Measurements from ENCODE around the gene EFTUD2. TPM values are rescaled to one million over a fixed set of nuclear protein-coding genes. Genes with fewer than 3 reads are reported as not detected.
A peak's percentile ranks its signal among the peaks of the same experiment; 100 is the strongest.
"Not testable (repeated sequence)": the region's sequence is repeated elsewhere in the genome, so short reads cannot be mapped to it uniquely, and the experiment has no call there.

Gene EFTUD2
- 90.2 and 90.8 TPM in 2 replicates for total RNA-seq (2014; rRNA removed; shearing (Covaris generic))

DNA sequence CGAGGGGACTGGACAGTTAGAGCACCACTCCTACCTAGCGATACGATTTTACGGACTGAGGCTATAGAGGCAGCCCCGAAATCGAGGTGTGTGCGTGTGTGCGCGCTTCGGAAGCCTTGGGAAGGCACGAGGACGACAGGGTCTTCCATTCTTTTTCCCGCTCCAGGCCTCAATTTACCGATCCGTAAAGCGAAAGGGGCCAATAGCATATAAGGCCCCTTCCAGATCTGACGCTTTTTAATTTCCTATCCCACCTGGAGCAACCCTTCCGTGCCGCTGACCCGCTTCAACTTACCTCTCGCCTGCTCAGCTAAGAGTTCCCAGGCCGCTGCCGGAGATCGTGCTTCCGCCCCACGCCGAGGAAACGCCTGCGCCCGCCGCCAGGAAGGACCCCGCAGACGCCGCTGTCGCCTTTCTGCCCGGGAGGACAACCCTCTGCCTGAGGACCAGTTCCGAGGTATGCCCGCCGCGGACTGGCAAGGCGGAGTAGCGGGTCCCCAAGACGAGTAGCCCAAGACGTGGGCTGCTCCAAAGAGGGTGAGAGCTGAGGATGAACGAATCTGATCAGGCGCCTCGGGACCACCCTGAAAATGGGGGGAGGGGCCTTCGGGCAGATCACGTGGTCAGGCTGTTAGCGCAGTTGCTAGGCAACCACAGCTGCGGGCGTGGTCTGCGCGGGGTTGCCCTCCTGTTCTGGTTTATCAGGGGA, at the start of gene EFTUD2:
EFTUD2 (minus strand) TSS at position 372 of the 709 bp plus-strand sequence. CDS start 4,924 bp downstream, outside the sequence.
- DNase-seq (ENCODE audit: low read depth) = peak; percentile 82

DNA sequence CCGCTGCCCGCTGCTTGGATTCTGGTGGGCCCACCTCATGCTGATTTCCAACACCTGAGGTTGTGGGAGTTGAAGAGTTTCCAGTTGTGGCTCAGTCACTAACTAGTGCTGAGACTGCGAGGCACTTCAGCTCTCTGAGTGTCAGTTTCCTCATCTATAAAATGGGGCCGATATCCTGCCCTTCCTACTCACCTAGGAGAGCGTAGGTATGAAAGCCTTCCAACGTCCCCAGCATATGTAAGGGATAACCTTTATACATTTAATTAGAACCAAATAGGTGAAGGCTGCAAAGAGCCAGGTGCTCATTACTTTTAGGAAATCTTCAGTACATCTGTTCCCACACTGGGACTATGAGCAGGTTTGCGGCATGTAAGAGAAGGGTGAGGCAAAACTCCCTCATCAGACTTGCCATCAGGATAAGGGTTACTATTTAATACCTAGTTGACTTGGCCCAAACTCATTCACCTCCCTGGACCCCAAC, 49.1 kb upstream of the EFTUD2 start:
- no peak for DNase-seq (ENCODE audit: low read depth)

DNA sequence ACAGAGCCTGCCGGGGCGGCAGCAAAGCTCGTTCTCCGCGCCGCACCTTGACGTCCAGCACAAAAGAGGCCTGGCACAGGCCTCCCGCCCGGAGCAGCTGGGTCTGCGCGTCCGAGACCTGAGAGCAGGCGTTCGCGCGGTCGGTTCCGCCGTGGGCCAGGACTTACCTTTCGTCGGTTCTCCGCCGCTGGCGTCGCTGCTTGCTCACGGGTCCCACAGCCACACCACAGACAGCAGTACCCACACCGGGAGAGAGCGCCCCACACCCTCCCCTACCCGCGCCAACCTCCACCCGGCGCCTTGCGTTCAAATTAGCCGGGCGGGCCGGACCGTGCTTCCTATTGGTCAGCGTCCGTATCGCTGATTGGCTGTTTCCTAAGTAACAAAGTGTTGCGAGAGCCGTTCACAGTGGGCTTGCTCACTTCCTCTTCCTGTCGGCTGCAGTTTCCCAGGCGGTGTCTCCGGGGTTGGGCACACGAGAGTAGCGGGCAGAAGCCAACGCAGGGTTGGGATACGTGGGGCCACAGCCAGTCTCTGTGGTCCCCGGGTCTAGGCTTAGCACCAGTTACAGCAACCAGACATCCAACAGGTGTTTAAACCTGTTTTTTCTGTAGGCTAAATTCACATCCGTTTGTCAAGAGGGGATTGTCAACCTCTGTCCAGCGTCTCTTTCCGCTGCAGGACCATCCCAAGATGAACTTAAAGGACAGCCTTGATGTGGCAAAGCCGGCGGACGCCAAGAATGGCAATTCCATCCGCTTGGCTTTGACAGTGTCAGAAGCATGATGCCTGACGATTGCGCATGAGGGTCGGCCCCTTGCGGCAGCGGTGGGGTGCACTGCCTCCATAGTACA, 48.4 kb upstream of the EFTUD2 start, which contains the start of gene KIF18B:
KIF18B (minus strand) TSS at position 313 of the 854 bp plus-strand sequence. CDS start 11,429 bp downstream, outside the sequence.
- peak; percentile 95 for DNase-seq (ENCODE audit: low read depth)

DNA sequence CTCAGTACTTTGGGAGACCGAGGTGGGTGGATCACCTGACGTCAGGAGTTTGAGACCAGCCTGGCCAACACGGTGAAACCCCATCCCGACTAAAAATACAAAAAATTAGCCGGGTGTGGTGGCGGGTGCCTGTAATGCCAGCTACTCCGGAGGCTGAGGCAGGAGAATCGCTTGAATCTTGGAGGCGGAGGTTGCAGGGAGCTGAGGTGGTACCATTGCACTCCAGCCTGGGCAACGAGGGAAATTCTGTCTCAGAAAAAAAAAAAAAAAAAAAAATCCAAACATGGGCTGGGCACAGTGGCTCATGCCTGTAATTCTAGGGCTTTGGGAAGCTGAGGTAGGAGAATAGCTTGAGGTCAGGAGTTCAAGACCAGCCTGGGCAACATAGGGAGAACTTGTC, 46.4 kb upstream of the EFTUD2 start:
- not testable (repeated sequence) for DNase-seq (ENCODE audit: low read depth)

DNA sequence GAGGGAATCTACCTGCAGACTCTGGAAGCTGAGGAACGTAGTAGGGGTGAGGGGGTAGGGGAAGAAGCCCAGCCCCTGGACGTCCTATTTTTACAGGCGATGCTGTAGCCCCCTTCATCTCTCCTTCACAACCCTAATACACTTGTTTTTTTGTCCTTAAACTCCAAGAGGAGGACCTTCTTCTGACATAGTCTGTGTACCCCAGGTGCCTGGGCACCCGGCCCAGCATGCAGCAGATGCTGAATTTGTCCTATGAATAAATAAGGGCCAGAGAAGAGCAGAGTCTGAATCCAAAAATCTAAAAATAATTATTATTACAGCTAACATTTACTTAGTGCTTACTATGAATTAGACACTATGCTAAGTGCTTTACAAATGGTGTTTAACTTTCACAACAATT, 43.2 kb upstream of the EFTUD2 start:
- no peak for DNase-seq (ENCODE audit: low read depth)

DNA sequence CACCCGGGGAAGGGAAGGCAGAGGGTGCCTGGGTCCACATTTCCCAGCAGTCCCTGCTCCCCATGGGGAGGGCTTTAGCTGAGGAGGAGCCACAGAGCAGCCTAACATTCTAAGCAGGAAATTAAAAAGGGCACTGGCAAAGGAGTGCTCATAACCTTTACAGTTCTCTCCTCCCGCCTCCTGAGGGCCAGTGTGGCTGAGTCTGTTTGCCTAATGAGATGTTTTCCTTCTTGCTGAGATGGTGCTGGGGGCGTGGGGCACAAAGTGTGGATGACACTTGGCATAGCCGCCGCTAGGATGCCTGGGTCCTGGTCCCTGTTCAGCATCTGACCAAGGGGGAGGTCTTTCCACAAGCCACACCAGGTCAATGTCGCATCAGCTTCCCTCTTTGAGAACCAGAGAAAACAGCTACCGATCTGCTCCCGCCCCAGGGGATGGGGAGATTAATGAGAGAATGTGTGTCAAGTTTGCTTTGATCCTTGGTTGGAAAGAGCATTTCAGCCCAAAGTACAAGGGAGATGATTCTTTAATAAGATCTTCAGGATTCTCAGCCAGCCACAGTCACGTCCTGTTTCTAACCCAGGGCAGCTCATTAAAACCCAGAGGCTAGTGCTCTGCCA, 42.6 kb upstream of the EFTUD2 start:
- DNase-seq (ENCODE audit: low read depth) = peak; percentile 21

DNA sequence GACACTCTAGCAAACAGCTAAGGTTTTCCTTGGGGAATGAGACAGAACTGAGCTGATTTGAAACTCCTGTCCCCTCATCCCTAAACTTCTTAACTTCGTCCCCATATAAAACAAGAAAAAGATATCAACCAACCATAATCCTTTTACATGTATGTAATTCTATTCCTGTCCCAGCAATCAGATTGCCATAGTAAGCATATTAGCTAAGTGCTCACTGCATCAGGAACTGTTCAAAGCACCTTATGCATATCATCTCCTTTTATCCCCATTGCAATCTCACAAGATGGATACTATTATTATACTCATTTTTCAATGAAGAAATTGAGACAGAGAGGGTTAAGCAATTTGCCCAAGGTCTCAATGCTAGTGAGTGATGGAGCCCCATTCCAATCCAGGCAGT, 41.5 kb upstream of the EFTUD2 start:
- no peak for DNase-seq (ENCODE audit: low read depth)

DNA sequence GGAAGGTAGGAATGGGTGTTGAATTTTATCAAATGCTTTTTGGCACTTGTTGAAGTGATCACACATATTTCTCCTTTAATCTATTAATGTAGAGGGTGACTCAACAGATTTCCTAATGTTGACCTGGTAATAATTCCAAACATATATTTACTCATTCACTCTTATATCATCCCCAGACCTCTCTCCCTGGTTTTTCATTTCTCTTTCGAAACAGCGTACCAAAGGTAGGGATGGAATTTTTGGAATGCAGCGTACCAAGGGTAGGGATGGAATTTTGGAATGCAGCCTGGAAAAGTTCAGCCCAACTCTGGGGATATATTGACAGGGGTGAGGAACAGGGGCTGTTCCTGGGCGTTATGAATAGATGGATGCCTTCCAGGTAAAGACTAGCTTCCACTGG, 41.1 kb upstream of the EFTUD2 start:
- no peak for DNase-seq (ENCODE audit: low read depth)

DNA sequence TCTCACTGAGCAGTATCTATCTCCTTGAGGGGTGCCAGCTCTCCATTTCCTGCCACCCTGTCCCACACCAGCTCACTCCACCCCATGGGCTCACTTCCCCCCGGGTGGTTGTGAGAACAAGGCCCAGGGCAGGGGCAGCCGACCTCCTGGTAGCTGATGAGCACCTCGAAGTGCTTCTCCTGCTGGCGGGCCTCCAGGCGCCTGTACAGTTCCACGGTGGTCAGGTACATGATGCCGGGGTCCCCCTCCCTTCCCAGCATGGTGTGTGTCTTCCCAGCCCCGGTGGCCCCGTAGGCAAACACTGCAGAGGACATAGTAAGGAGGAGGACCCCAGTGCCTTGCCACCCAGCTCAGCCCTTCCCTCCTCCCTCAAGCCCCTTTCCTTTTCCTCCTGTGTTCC, 35.9 kb upstream of the EFTUD2 start:
- no peak for DNase-seq (ENCODE audit: low read depth)

DNA sequence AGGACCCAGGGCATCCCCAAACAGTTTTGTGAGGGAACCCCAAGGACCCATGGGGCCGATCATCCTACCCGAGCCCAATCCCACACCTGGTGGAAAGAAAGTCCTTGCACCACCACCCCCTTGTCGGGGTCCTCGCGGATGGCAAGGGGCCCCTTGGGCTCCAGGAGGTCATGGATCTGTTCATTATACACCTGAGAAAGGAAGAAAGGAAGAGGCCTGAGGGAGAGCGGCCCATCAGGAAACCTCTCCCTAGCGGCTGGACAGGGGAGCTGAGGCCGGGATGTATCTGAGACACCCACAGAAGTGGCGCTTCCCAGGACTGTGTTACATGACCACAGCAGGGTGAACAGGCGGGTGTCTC, 35.5 kb upstream of the EFTUD2 start:
- no peak for DNase-seq (ENCODE audit: low read depth)

DNA sequence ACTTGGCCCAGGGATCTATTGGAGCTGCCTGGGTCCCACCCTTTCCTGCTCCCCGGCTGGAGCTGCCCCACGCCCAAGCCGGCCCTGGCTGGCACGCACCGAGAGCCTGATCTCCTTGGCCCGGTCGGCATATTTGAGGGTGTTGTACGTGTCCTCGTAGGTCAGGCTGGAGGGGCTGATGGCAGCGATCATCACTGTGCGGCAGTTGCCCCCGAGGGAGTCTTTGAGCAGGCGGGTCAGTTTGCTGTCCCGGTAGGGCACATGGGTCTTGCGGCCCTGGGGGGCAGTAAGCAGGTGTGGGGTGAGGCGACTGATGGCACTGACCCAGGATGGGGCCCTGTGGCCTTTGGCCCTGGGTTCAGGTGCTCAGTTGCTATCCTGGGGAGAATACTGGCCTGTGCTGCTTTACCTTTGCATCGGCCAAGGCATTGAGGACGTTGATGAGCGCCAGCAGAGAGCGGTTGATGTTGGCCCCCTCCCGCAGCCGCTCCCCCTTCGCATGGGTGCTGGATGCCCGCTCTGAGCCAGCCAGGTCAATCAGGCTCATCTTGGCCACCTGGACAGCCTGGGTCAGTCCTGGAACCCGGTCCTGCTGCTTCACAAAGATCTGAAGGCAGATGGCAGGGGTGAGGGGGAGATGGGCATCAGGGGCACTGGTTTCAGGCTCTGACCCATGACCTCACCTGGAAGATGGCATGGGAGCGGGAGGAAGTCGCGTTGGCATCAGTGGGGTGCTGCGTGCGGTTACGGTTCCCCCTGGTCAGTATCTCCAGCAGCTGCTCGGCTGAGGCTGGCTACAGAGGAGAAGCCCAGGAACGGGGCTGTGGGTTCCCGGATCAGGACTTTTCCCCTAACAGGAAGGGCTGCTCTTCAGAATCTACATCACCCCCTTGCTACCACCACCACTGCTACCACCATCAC, 34.8 kb upstream of the EFTUD2 start:
- DNase-seq (ENCODE audit: low read depth) = no peak

DNA sequence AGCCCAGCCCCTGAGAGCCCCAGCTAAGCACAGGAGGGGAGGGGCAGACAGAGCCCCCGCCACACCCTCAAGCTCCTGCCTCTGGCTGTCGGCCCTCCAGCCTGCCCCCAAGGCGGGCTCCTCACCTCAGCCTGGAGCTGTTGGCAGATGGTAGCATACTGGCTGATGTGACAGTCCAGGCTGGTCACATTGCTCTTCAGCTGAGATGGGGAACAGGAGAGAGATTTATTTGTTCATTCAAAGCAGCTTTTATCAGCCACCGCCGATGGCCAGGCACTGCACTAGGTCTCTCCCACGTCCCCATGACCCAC, 33.5 kb upstream of the EFTUD2 start:
- DNase-seq (ENCODE audit: low read depth) = no peak

DNA sequence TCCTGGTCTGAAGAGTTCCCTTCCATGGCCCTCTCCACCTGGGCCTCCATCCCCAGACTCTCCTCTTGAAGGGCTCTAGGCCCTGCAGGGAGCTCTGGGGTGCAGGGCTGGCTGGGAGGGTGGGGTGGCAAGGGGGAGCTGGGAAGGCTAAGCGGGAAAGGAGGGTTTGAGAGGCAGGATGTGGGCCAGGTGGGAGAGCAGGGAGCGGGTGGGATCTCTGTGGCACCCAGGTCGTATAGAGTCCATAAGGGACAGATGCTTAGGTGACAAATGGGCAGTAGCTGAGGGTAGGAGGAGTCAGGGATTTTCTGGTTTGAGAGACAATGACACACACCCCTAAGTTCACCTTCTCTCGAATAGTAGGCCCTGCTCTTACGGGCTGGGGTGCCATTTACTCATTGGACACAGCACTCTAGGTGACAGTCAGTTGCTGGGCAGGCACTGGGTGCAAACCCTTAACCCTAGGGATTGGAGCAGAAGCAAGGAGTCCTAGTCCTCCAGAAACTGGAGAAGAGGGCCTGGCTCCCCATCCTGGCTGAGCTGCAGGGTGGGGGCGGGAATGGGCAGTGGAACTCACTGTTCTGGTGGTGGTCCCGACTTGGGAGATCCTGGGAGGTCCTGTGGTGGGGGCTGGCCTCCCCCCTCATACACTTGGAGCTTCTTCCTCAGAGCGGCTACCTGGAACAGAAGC, 33.0 kb upstream of the EFTUD2 start:
- no peak for DNase-seq (ENCODE audit: low read depth)

DNA sequence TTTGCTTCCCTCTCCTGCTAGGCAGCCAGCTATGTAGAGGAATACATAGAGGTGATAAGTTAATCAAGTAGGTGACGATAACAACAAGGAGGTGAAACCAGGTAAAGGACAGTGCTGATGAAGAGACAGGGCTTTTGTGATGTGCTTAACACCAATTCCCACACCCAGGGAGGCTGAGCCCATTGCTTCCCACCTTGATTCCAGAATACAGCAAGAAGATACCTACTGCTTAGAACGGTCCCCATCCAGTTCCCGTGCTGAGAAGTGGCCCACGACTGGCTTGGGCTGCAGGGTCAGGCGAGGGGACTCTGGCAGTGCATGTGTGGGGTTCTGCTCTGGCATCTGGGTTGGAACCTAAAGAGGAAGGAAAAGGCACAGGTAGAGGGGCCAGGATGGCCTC, 32.1 kb upstream of the EFTUD2 start:
- DNase-seq (ENCODE audit: low read depth) = no peak

DNA sequence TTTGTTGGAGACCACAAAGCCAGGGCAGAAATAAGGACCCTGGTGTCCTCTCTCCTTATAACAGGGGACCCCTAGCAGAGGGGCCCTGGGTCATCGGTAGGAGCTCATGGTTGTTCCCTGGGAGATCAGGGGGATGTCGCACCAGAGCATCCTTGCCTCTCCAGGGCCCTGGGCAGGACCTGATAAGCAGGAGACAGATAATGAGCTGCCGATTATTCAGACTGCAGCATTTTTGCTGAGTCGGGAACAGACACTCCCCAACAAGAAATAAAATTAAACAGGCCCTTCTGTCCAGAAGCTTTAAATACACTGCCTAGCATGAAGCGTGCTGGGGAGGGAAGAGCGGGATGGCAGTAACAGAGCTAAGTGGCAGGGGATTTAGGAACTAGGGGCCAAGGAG, 31.4 kb upstream of the EFTUD2 start:
- DNase-seq (ENCODE audit: low read depth) = no peak

DNA sequence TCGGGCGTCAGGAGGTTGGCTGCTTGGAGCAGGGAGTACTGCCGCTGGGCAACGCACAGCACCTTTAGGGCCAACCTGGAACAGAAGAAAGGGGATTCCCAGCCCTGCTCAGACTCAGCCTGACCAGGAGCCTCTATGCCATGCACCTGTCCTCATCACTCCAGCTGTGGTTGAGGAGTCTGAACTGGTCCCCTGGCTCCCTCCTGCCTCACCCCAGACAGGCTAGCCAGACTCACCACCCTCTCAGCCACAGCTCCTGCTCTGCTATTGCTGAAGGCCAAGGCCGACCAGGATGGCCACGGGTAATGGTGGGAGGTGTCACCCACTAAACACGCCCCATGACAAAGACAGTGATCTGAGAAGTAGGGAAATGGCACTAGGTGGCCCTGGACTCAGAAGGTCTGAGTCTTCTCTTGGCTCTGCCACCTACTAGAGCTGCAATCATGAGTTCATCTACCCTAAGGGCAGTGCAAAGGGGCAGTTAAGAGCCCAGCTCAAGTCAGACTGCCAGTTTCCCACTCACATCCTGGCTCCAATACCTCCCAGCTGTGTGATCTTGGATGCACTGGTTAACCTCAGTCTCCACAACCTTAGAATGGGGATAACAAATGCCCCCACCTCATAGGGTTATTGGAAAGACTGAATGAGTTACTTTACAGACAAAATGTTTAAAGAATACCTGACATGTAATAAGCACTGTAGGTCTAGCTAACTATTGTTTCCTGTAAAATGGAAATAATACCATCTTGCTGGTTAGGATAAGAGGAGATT, 29.9 kb upstream of the EFTUD2 start:
- no peak for DNase-seq (ENCODE audit: low read depth)

DNA sequence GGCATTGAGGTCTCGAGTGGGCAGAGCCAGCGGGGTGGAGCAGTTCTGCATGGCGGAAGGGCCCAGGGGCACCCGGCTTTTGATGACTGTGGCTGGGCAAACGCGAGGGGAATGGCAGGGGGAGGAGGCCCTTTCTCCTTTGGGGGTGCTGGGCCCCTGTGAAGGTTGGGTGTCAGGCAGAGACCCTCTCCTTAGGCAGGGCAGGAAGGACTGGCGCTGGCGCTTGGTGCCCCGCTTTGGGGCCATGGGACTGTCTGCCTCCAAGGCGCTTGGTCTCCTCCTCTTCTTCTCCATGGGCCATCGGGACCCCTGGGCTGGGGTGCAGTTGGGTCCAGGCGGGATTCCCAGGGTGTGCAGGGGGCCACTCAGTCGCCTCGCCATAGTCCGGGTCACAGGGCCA, 28.9 kb upstream of the EFTUD2 start:
- no peak for DNase-seq (ENCODE audit: low read depth)

DNA sequence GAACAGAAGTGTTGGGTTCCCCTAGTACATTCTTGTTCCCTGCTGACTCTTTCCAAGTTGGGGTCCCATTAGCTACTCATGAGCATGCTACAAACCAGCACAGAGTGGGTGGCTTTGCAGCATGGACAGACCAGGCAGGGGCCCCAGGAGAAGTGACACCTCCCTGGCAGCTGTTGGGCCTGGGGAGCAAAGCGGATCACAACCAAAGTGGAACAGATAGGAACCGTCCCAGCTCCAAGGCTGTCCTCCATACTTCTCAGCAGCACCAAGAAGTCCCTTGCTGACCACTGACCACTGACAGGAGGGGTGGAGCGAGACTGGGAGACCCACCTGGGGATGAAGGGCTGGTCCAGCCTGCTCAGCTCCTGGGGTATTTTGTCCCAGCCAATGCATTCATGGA, 28.5 kb upstream of the EFTUD2 start:
- DNase-seq (ENCODE audit: low read depth) = no peak

DNA sequence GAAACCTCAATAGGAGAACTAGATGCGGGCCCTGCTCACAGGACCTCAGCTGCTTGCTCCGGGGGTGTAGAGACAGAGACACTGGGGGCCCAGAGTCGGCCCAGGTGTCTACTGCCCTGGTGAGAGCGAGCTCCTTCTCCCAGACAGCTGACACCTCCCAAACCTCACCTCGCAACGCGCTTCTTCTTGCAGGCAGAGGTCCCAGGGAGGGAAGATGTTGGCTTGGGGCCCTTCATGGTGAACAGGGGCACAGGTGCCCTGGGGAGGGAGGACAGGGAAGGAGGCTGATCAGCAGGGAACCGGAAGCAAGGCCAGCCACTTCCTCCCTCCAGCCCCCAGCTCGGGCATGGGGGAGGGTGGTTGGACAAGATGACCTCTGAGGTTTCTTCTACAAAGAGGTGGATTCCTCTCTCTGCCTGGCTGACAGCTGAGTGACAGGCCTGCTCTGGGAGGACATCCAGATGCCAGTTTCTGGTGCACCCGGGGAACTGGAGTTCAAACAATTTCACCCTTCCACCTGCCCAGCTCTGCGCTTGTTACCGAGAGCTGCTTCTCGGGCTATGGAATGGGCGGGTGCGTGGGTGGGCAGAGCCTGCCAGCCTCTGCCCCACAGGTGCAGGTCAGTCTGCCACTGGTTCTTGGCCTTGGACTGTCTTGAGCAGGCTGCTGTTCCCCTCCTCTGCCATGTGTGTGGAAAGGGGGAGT, 27.7 kb upstream of the EFTUD2 start:
- no peak for DNase-seq (ENCODE audit: low read depth)

All from RPMI7951 (cell line).